Activated naive CD4-positive, alpha-beta T cell treated with anti-CD3 and anti-CD28 coated beads, Interleukin-2, amount 50 U/mL, for 72 hours (primary cell): ENCODE data around the gene COPE. TPM values are rescaled to one million over a fixed set of nuclear protein-coding genes. Genes with fewer than 3 reads are reported as not detected.
"Not testable (repeated sequence)": the region's sequence is repeated elsewhere in the genome, so short reads cannot be mapped to it uniquely, and the experiment has no call there.

ENCODE experiments used
- ATAC-seq, 2 donors: fragments of 150-1000 bp; cut with Tn5 transposase; 2 replicates each; pipeline ENCODE4 v1.10.0; 2021; ENCODE audit warnings: mild to moderate bottlenecking in 2 of 2, moderate library complexity in 2 of 2
- DNase-seq, 2 donors: peaks; one replicate each; pipeline ENCODE4 v3.0.0; 2021 to 2022; ENCODE audit warnings: low spot score in 2 of 2
- H3K27ac Mint-ChIP-seq, 2 donors: one replicate each; pipeline ENCODE4 v1.8.0; 2022; ENCODE audit warnings: mild to moderate bottlenecking in 2 of 2, mixed read lengths in 2 of 2
- H3K36me3 Mint-ChIP-seq, 2 donors: one replicate each; pipeline ENCODE4 v1.8.0; 2022; ENCODE audit warnings: mixed read lengths in 2 of 2
- H3K9me3 Mint-ChIP-seq, 2 donors: one replicate each; pipeline ENCODE4 v1.8.0; 2022; ENCODE audit warnings: mixed read lengths in 2 of 2
- total RNA-seq, 2 donors: library from RNA; stranded (reverse); gene quantifications; one replicate each; pipeline ENCODE4 v1.2.3, GENCODE V29; 2022

Gene COPE
- total RNA-seq, 2 donors from 2014 or later = 147 to 190 TPM

- DNase-seq = no peak
- Mint-ChIP-seq H3K9me3 (no peaks in the 10 kb centered on the region), H3K36me3 (peaks cover 20 to 28% of the 10 kb centered on the region in 2 donors), H3K27ac (peak overlapping the region; percentile 89 to 98)
- no peak for ATAC-seq
Observed at GRCh38 chr19:18921593-18921992, 2.4 kb upstream of the COPE start.

DNA sequence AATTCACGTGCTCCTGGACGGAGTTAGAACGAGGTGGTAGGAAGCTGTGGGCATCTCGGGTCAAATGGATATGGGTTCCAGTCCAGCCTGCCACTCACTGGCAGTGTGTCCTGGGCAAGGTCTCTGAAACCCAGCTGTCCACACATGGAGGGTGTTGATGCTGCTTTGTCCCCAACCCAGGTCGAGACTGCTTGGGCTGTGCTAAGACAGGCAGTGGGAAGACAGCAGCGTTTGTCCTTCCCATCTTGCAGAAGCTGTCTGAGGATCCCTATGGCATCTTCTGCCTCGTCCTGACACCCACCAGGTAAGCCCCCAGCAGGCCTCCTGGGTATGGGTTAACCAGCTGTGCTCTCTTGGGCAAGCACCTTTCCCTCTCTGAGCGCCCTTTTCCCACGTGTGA lies 1.2 kb upstream of the COPE start:
- ATAC-seq = no peak
- H3K27ac Mint-ChIP-seq = peak overlapping the region; percentile 93 to 98
- H3K9me3 Mint-ChIP-seq = no peaks in the 10 kb centered on the region
- DNase-seq = no peak
- peaks cover 15 to 32% of the 10 kb centered on the region in 2 donors for H3K36me3 Mint-ChIP-seq

GRCh38 chr19:18919900-18920214 lies 670 bp upstream of the COPE start:
- no peaks in the 10 kb centered on the region for H3K9me3 Mint-ChIP-seq
- DNase-seq (no peak), ATAC-seq (no peak)
- H3K27ac Mint-ChIP-seq = peak overlapping the region; percentile 93 to 98
- peaks cover 15 to 32% of the 10 kb centered on the region in 2 donors for H3K36me3 Mint-ChIP-seq

DNA sequence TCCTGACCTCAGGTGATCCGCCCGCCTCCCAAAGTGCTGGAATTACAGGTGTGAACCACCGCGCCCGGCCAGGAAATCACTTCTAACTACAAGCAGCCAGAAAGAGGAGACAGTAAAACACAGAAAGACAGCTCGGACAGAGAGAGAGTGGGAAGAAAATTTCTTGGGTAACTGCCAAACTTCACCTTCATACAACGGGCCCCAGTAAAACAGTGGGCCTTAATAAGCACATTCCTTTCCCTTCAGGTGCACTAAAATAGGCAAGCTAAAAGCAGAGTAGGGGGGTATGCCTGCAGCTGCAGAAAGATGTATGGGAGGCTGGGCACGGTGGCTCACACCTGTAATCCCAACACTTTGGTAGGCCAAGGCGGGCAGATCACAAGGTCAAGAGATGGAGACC lies 1.6 kb downstream of the COPE start:
- not testable (repeated sequence) for DNase-seq, H3K9me3 Mint-ChIP-seq, ATAC-seq
- Mint-ChIP-seq H3K27ac (peak overlapping the region; percentile 31 to 93), H3K36me3 (peaks cover 23 to 35% of the 10 kb centered on the region in 2 donors)

DNA sequence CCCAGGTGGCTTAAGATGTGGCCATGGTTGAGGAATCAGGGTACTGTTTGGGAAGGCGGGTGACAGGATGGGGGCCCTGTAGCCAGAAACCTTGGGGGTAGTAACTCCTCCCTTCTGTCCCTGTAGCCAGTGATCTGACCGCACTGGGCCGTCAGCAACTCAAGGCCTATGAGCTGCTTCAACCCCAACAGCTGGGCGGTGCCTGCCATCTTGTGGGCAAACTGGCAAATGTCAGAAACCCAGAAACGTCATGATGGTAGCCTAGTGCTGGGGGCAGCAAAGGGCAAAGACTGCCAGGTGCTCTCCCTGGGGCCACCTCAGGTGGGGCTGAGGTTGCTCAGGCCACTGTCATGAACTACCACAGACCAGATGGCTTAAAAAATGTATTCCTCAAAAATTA lies 3.5 kb downstream of the COPE start:
- Mint-ChIP-seq H3K9me3 (no peaks in the 10 kb centered on the region), H3K27ac (peak overlapping the region; percentile 20 to 32), H3K36me3 (peaks cover 23 to 37% of the 10 kb centered on the region in 2 donors)
- no peak for ATAC-seq
- no peak for DNase-seq

DNA sequence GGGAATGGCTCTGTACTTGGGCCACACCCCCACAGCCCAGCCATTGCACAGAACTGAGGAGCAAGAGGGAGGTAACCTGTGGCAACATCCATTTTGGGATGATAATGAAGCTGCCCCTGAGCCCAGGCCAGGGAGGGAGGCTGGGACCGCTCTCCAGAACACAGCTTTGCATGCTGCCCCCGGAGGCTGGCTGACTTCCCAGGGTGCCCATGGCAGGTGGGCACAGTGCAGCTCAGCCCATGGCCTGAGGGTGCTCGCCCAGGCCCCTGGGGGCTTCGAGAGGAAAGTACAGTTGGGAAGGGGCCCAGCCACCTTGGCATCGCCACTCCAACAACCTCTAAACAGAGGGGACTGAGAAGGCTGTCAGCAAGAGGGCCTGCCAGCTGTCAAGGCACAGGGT lies 5.7 kb downstream of the COPE start:
- DNase-seq = no peak
- ATAC-seq = peak in 1 of 2 donors; percentile 11
- Mint-ChIP-seq H3K36me3 (peaks cover 14 to 25% of the 10 kb centered on the region in 2 donors), H3K27ac (peak overlapping the region in 1 of 2 donors; percentile 46), H3K9me3 (no peaks in the 10 kb centered on the region)

DNA sequence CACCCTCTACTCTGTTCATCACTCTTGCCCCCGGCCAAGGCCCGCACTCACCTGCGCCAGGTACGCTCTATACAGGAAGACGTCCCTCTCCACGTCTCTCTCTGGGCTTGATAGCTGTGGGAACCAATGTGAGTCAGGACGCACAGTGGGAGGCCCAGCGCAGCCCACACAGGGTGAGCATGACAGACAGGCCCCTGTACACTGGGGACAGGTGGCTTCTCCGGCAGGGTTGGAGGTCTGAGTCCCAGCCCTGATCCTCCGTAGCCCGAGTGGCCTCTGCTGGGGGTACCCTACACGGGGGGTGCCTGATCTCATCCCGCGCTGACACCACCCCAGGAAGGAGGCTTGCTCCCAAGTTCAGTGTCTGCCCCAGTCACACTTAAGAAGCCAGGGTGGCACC lies 6.3 kb downstream of the COPE start:
- H3K27ac Mint-ChIP-seq = no peak overlapping the region
- H3K9me3 Mint-ChIP-seq = no peaks in the 10 kb centered on the region
- ATAC-seq (peak in 1 of 2 donors; percentile 8), DNase-seq (no peak)
- peaks cover 12 to 23% of the 10 kb centered on the region in 2 donors for H3K36me3 Mint-ChIP-seq

GRCh38 chr19:18910801-18911436 lies 8.3 kb downstream of the COPE start:
- H3K9me3 Mint-ChIP-seq = no peaks in the 10 kb centered on the region
- H3K27ac Mint-ChIP-seq = no peak overlapping the region
- ATAC-seq = no peak
- peaks cover 12 to 14% of the 10 kb centered on the region in 2 donors for H3K36me3 Mint-ChIP-seq
- no peak for DNase-seq

- Mint-ChIP-seq H3K36me3 (peaks cover 12% of the 10 kb centered on the region in 2 donors), H3K27ac (peak overlapping the region in 1 of 2 donors; percentile 88), H3K9me3 (no peaks in the 10 kb centered on the region)
- no peak for DNase-seq
- ATAC-seq = no peak
Observed at GRCh38 chr19:18910010-18910409, 9.2 kb downstream of the COPE start.

DNA sequence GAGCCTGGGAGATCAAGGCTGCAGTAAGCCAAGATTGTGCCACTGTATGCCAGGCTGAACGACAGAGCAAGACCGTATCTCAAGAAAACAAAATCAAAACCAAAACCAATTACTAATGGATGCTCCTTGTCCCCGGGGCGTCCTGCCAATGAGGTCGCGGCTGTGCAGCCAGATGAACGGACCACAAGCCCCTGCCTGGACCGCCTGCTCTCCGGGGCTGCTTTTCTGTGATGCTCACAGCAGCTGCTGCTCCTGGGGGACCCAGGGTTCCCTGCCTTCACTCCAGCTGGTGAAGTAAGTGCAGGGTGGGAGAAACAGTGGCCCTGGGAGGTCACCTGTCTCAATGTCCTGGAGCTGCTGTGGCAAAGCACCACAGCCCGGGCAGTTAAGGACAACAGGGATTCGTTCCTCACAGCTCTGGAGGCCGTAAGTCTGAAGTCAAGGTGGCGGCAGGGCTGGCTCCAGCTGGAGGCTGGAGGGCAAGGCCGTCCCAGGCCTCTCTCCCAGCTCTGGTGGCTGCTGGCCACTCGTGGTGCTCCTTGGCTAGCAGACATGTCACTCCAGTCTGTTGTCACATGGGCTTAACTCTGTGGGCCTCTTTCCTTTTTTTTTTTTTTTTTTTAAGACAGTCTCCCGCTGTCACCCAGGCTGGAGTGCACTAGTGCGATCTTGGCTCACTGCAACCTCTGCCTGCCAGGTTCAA lies 10.1 kb downstream of the COPE start:
- Mint-ChIP-seq H3K27ac (no peak overlapping the region), H3K9me3 (no peaks in the 10 kb centered on the region), H3K36me3 (peaks cover 12% of the 10 kb centered on the region in 2 donors)
- no peak for ATAC-seq
- no peak for DNase-seq

- ATAC-seq = no peak
- Mint-ChIP-seq H3K36me3 (peaks cover 0 to 5% of the 10 kb centered on the region in 2 donors), H3K9me3 (no peaks in the 10 kb centered on the region)
Observed at GRCh38 chr19:18906605-18907519, 12.3 kb downstream of the COPE start.

GRCh38 chr19:18905513-18906236 lies 13.5 kb downstream of the COPE start:
- DNase-seq (no peak), ATAC-seq (no peak)
- Mint-ChIP-seq H3K27ac (peak overlapping the region; percentile 69 to 72), H3K9me3 (no peaks in the 10 kb centered on the region), H3K36me3 (peaks cover 0 to 5% of the 10 kb centered on the region in 2 donors)

More at GRCh38 chr19:18906605-18907519, 12.3 kb downstream of the COPE start:
- DNase-seq = no peak
- no peak overlapping the region for H3K27ac Mint-ChIP-seq

- no peak for ATAC-seq
- Mint-ChIP-seq H3K27ac (no peak overlapping the region), H3K36me3 (peaks cover 0 to 5% of the 10 kb centered on the region in 2 donors), H3K9me3 (no peaks in the 10 kb centered on the region)
- no peak for DNase-seq
Observed at GRCh38 chr19:18905058-18905456, 14.1 kb downstream of the COPE start.

DNA sequence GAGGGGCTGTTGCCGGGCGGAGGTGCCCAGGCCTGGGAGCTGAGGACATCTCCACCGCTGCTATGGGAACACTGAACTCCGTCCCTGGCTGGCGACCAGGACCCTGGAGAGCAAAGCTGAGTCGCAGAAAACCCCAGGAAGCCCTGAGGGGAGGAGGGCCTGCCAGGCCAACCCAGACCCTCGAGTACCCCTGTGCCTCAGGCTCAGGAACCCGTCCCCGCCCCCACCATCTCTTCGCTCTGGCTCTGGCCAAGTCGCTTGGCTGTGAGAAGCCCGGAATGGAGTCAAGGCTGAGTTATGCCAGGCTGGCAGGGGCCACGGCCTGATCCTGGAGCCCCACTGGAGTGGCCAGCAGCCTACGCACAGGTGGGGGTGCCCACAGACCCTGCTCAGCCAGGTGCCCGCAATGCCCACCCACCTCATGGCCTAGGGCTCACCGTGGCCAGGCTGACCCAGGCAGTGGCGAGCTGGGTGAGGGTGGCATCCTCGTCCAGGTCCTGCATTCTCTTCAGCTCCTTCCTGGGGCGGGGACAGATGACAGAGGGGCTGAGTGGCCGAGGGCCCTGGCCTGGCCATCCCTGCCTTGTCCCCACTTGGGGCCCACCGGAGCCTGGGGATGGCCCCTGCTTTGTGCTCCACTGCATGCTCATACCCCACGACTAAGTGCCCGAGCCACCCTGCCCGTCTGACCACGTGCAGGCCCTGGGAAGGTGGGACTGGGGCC lies 14.7 kb downstream of the COPE start:
- no peak for ATAC-seq
- Mint-ChIP-seq H3K36me3 (peaks cover 0 to under 1% of the 10 kb centered on the region in 2 donors), H3K9me3 (no peaks in the 10 kb centered on the region), H3K27ac (no peak overlapping the region)
- no peak for DNase-seq

GRCh38 chr19:18903156-18904037 lies 15.8 kb downstream of the COPE start:
- no peak for ATAC-seq
- H3K9me3 Mint-ChIP-seq = no peaks in the 10 kb centered on the region
- peak overlapping the region in 1 of 2 donors; percentile 37 for H3K27ac Mint-ChIP-seq
- no peak for DNase-seq
- H3K36me3 Mint-ChIP-seq = no peaks in the 10 kb centered on the region
